H9 (cell line): ENCODE measurements around the gene REEP3. TPM values are rescaled to one million over a fixed set of nuclear protein-coding genes. Genes with fewer than 3 reads are reported as not detected.

ENCODE experiments used
- DNase-seq: peaks from one replicate; pipeline ENCODE4 v3.0.0-alpha.2; 2017
- H2AFZ ChIP-seq: one replicate; pipeline ENCODE4 v1.6.1; 2013; ENCODE audit warnings: mild to moderate bottlenecking, low read length, control low read depth, moderate library complexity
- H2AK5ac ChIP-seq: 2 replicates; pipeline ENCODE4 v1.6.1; 2013; ENCODE audit warnings: low read length, control low read depth, mixed read lengths; ENCODE audit not compliant: insufficient read length
- H2BK120ac ChIP-seq: one replicate; pipeline ENCODE4 v1.6.1; 2013; ENCODE audit warnings: low read depth, mild to moderate bottlenecking, low read length, control low read depth, inconsistent platforms; ENCODE audit not compliant: poor library complexity, severe bottlenecking
- H2BK12ac ChIP-seq: 2 replicates; pipeline ENCODE4 v1.6.1; 2013; ENCODE audit warnings: low read length, control low read depth, mixed read lengths, low read depth; ENCODE audit not compliant: insufficient read length
- H2BK15ac ChIP-seq: 2 replicates; pipeline ENCODE4 v1.6.1; 2013; ENCODE audit warnings: low read depth, low read length, control low read depth
- H2BK20ac ChIP-seq: one replicate; pipeline ENCODE4 v1.6.1; 2013; ENCODE audit warnings: low read depth, mild to moderate bottlenecking, low read length, control low read depth, inconsistent platforms; ENCODE audit not compliant: poor library complexity, severe bottlenecking
- H2BK5ac ChIP-seq: 2 replicates; pipeline ENCODE4 v1.6.1; 2013; ENCODE audit warnings: low read length, control low read depth, mixed read lengths; ENCODE audit not compliant: insufficient read length
- H3K14ac ChIP-seq: 2 replicates; pipeline ENCODE4 v1.6.1; 2013; ENCODE audit warnings: low read length, control low read depth; ENCODE audit not compliant: insufficient read depth
- H3K18ac ChIP-seq: 2 replicates; pipeline ENCODE4 v1.6.1; 2013; ENCODE audit warnings: low read depth, mild to moderate bottlenecking, mixed read lengths, low read length, control low read depth; ENCODE audit not compliant: insufficient read length
- H3K23ac ChIP-seq: 2 replicates; pipeline ENCODE4 v1.6.1; 2013; ENCODE audit warnings: low read length, control low read depth, mixed read lengths, low read depth; ENCODE audit not compliant: insufficient read length
- H3K23me2 ChIP-seq: 2 replicates; pipeline ENCODE4 v1.6.1; 2013; ENCODE audit warnings: low read depth, mild to moderate bottlenecking, mixed read lengths, low read length, control low read depth; ENCODE audit not compliant: insufficient read length, poor library complexity, severe bottlenecking
- H3K27ac ChIP-seq: 2 replicates; pipeline ENCODE4 v1.5.1; 2013; ENCODE audit warnings: low read length, control low read depth, mixed read lengths, low read depth; ENCODE audit not compliant: insufficient read length
- H3K27me3 ChIP-seq: 2 replicates; pipeline ENCODE4 v1.6.1; 2013; ENCODE audit warnings: low read length, control low read depth, inconsistent platforms; ENCODE audit not compliant: insufficient read depth
- H3K4ac ChIP-seq: 2 replicates; pipeline ENCODE4 v1.6.1; 2013; ENCODE audit warnings: low read depth, mild to moderate bottlenecking, control low read depth, inconsistent platforms, low read length, moderate library complexity
- H3K4me1 ChIP-seq: 2 replicates; pipeline ENCODE4 v1.6.1; 2013; ENCODE audit warnings: low read length, control low read depth, inconsistent platforms; ENCODE audit not compliant: insufficient read depth
- H3K4me2 ChIP-seq: 2 replicates; pipeline ENCODE4 v1.6.1; 2013; ENCODE audit warnings: low read length, control low read depth, mixed read lengths; ENCODE audit not compliant: insufficient read length, insufficient read depth
- H3K56ac ChIP-seq: 2 replicates; pipeline ENCODE4 v1.6.1; 2013; ENCODE audit warnings: low read depth, mild to moderate bottlenecking, mixed read lengths, low read length, control low read depth; ENCODE audit not compliant: insufficient read length
- H3K79me1 ChIP-seq: 2 replicates; pipeline ENCODE4 v1.6.1; 2013; ENCODE audit warnings: low read depth, mild to moderate bottlenecking, moderate library complexity, low read length, control low read depth, inconsistent platforms; ENCODE audit not compliant: insufficient read depth, poor library complexity, severe bottlenecking
- H3K79me2 ChIP-seq: 2 replicates; pipeline ENCODE4 v1.6.1; 2013; ENCODE audit warnings: low read length, control low read depth, inconsistent platforms; ENCODE audit not compliant: insufficient read depth
- H3K9ac ChIP-seq: 2 replicates; pipeline ENCODE4 v1.6.1; 2013; ENCODE audit warnings: low read length, control low read depth, mixed read lengths; ENCODE audit not compliant: insufficient read length; ENCODE audit errors: extremely low read depth
- H3K9me3 ChIP-seq: one replicate; pipeline ENCODE4 v1.6.1; 2013; ENCODE audit warnings: low read depth, low read length, inconsistent platforms; ENCODE audit not compliant: control insufficient read depth
- H3T11ph ChIP-seq: one replicate; pipeline ENCODE4 v1.6.1; 2013; ENCODE audit warnings: mild to moderate bottlenecking, low read length, control low read depth, inconsistent platforms
- H4K20me1 ChIP-seq: one replicate; pipeline ENCODE4 v1.6.1; 2013; ENCODE audit not compliant: control insufficient read depth, insufficient read length, insufficient read depth
- H4K5ac ChIP-seq: 2 replicates; pipeline ENCODE4 v1.6.1; 2013; ENCODE audit warnings: low read depth, mild to moderate bottlenecking, mixed read lengths, low read length, control low read depth; ENCODE audit not compliant: insufficient read length
- H4K8ac ChIP-seq: replicated peaks from 2 replicates; pipeline ENCODE4 v1.6.1; 2013; ENCODE audit warnings: low read length, control low read depth, mixed read lengths, low read depth; ENCODE audit not compliant: insufficient read length
- H4K91ac ChIP-seq: 2 replicates; pipeline ENCODE4 v1.6.1; 2013; ENCODE audit warnings: low read depth, mild to moderate bottlenecking, moderate library complexity, mixed read lengths, low read length, control low read depth; ENCODE audit not compliant: insufficient read length
- H3K27ac Mint-ChIP-seq, 3 experiments: 2 replicates in 2 of 3; 3 replicates in 1 of 3; pipeline ENCODE4 v1.8.0; 2020 to 2021; ENCODE audit warnings: mixed read lengths in 3 of 3, mild to moderate bottlenecking in 1 of 3, moderate library complexity in 1 of 3
- H3K27me3 Mint-ChIP-seq: 2 replicates; pipeline ENCODE4 v1.8.0; 2021; ENCODE audit warnings: low read depth, mild to moderate bottlenecking, moderate library complexity, mixed read lengths
- H3K36me3 Mint-ChIP-seq, 3 experiments: 2 replicates in 2 of 3; 3 replicates in 1 of 3; pipeline ENCODE4 v1.8.0; 2020 to 2021; ENCODE audit warnings: low read depth in 3 of 3, mixed read lengths in 3 of 3; ENCODE audit not compliant: insufficient read depth in 1 of 3
- H3K4me1 Mint-ChIP-seq, 2 experiments: 2 replicates each; pipeline ENCODE4 v1.8.0; 2020; ENCODE audit warnings: mixed read lengths in 2 of 2
- H3K4me3 Mint-ChIP-seq, 2 experiments: 2 replicates in 1 of 2; 3 replicates in 1 of 2; pipeline ENCODE4 v1.8.0; 2020 to 2021; ENCODE audit warnings: mild to moderate bottlenecking in 2 of 2, mixed read lengths in 2 of 2, moderate library complexity in 1 of 2
- H3K9me3 Mint-ChIP-seq, 2 experiments: 2 replicates in 1 of 2; 3 replicates in 1 of 2; pipeline ENCODE4 v1.8.0; 2020; ENCODE audit warnings: mild to moderate bottlenecking in 2 of 2, mixed read lengths in 2 of 2, moderate library complexity in 1 of 2
- WGBS: extraction: QIAGEN DNeasy Blood & Tissue Kit; methylation state at CpG from one replicate; pipeline ENCODE4 v1.1.7; 2013; ENCODE audit warnings: missing lambda C conversion rate, low lambda C conversion rate, mixed read lengths; ENCODE audit not compliant: insufficient read length; ENCODE audit errors: extremely low coverage; 5-methylcytosine and 5-hydroxymethylcytosine counted together
- total RNA-seq: library from RNA; stranded (reverse); gene quantifications from 2 replicates; pipeline ENCODE4 v1.2.1, GENCODE V29; 2021
- TF ChIP-seq, protein P1 (sequence below): fragments of 200-600 bp; sonication (generic); conservative IDR thresholded peaks from 3 replicates; pipeline ENCODE4 v1.8.0; 2021; ENCODE audit warnings: antibody characterized with exemption, mild to moderate bottlenecking

The REEP3 gene
- total RNA-seq, 1 experiment from 2014 or later, result 21.4 TPM

GRCh38 chr10:63502832-63503231 is 18.4 kb upstream of the REEP3 start:
- Histone ChIP-seq H2BK12ac (no peak overlapping the region), H3K79me1 (no peaks in the 10 kb centered on the region), H4K20me1 (no peaks in the 10 kb centered on the region), H3K79me2 (peaks cover 9% of the 10 kb centered on the region; the same call in 1 of the 2 replicates), H3K9me3 (no peaks in the 10 kb centered on the region), H3K23me2 (no peaks in the 10 kb centered on the region), H2BK120ac (no peak overlapping the region), H3T11ph (no peak overlapping the region), H2BK5ac (no peak overlapping the region), H3K18ac (no peak overlapping the region), H3K4me2 (no peak overlapping the region), H2AK5ac (no peak overlapping the region), H2AFZ (no peak overlapping the region), H4K91ac (no peak overlapping the region), H2BK15ac (no peak overlapping the region), H4K8ac (no peak overlapping the region), H3K56ac (no peak overlapping the region), H3K4me1 (peaks cover 11% of the 10 kb centered on the region; the same call in 1 of the 2 replicates), H3K14ac (no peak overlapping the region), H3K4ac (no peak overlapping the region), H3K27me3 (no peaks in the 10 kb centered on the region), H4K5ac (no peak overlapping the region), H3K9ac (no peak overlapping the region), H2BK20ac (no peak overlapping the region), H3K23ac (no peak overlapping the region), H3K27ac (no peak overlapping the region)
- H3K27ac Mint-ChIP-seq, result no peak overlapping the region; a peak in 1 of 7 replicates
- no CpG with 5 or more reads among the region's 1 CpG for WGBS
- H3K36me3 Mint-ChIP-seq, result peaks cover 3 to 6% (median 4%) of the 10 kb centered on the region in 3 experiments; a peak in 4 of 7 replicates
- no peaks in the 10 kb centered on the region for H3K27me3 Mint-ChIP-seq
- H3K9me3 Mint-ChIP-seq, result no peaks in the 10 kb centered on the region; a peak in 1 of 5 replicates
- peaks cover 32 to 34% of the 10 kb centered on the region in 2 experiments for H3K4me1 Mint-ChIP-seq
- TF ChIP-seq, protein P1, sequence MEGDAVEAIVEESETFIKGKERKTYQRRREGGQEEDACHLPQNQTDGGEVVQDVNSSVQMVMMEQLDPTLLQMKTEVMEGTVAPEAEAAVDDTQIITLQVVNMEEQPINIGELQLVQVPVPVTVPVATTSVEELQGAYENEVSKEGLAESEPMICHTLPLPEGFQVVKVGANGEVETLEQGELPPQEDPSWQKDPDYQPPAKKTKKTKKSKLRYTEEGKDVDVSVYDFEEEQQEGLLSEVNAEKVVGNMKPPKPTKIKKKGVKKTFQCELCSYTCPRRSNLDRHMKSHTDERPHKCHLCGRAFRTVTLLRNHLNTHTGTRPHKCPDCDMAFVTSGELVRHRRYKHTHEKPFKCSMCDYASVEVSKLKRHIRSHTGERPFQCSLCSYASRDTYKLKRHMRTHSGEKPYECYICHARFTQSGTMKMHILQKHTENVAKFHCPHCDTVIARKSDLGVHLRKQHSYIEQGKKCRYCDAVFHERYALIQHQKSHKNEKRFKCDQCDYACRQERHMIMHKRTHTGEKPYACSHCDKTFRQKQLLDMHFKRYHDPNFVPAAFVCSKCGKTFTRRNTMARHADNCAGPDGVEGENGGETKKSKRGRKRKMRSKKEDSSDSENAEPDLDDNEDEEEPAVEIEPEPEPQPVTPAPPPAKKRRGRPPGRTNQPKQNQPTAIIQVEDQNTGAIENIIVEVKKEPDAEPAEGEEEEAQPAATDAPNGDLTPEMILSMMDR, result no peak
- H3K4me3 Mint-ChIP-seq, result no peak overlapping the region
- DNase-seq, result no peak
